Stomach (tissue), 4 donors: ENCODE measurements around the gene SEPTIN10.

Source experiments
- EP300 ChIP-seq: sonication (generic); formaldehyde crosslinking; IDR thresholded peaks from one replicate; pipeline ENCODE4 v1.6.1; 2017; ENCODE audit warnings: antibody characterized with exemption
- POLR2A ChIP-seq, 4 donors: fragments of 450-650 bp; IDR thresholded peaks; one replicate each; pipeline ENCODE4 v1.6.1; 2016; ENCODE audit warnings: antibody characterized with exemption in 4 of 4, control low read depth in 2 of 4, mild to moderate bottlenecking in 1 of 4, moderate library complexity in 1 of 4
- POLR2AphosphoS5 ChIP-seq, 3 donors: sonication (generic); formaldehyde crosslinking; IDR thresholded peaks; one replicate each; pipeline ENCODE4 v1.6.1; 2016; ENCODE audit warnings: antibody characterized with exemption in 3 of 3
- TF ChIP-seq, protein P1 (sequence below), 7 experiments: fragments of 450-650 bp in 4 of 7; fragments of 200-600 bp in 3 of 7; sonication (generic) in 3 of 7; IDR thresholded peaks; one replicate each; pipeline ENCODE4 v1.5.1; 2016 to 2019; ENCODE audit warnings: antibody characterized with exemption in 7 of 7, control low read depth in 2 of 7, mild to moderate bottlenecking in 1 of 7

DNA sequence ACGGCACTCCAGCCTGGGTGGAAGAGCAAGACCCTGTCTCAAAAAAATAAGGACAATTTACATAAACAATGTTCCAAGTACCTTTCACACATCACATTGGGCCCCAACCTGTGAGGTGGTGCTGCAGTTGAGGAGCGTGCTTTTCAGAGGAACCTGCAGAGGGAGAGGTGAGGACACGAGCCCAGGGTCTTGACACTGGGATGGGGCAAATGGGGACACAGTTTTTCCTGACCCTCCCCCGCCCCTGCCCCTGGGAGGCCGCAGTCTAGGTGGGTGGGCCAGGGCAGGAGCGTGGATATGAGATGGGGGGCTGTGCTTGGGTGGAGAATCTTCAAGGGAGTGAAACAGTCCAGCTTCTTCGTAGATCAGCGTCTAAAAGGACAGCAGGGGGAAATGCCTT, 112.9 kb downstream of the SEPTIN10 start:
- no peak for TF ChIP-seq POLR2AphosphoS5 (IDR thresholded peaks at IDR 0.05)
- TF ChIP-seq, protein P1, sequence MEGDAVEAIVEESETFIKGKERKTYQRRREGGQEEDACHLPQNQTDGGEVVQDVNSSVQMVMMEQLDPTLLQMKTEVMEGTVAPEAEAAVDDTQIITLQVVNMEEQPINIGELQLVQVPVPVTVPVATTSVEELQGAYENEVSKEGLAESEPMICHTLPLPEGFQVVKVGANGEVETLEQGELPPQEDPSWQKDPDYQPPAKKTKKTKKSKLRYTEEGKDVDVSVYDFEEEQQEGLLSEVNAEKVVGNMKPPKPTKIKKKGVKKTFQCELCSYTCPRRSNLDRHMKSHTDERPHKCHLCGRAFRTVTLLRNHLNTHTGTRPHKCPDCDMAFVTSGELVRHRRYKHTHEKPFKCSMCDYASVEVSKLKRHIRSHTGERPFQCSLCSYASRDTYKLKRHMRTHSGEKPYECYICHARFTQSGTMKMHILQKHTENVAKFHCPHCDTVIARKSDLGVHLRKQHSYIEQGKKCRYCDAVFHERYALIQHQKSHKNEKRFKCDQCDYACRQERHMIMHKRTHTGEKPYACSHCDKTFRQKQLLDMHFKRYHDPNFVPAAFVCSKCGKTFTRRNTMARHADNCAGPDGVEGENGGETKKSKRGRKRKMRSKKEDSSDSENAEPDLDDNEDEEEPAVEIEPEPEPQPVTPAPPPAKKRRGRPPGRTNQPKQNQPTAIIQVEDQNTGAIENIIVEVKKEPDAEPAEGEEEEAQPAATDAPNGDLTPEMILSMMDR (IDR thresholded peaks at IDR 0.05): no peak
- TF ChIP-seq POLR2A (IDR thresholded peaks at IDR 0.05): no peak
- no peak for TF ChIP-seq EP300
